Thyroid gland (tissue), 4 donors: ENCODE results near the gene SRSF12. TPM values are rescaled to one million over a fixed set of nuclear protein-coding genes. Genes with fewer than 3 reads are reported as not detected.
A peak's percentile ranks its signal among the peaks of the same experiment; 100 is the strongest.

ENCODE experiments used
- DNase-seq, 2 donors: peaks; one replicate each; pipeline ENCODE4 v3.0.0-alpha.2; 2019
- H3K27ac ChIP-seq, 3 donors: fragments of 200-600 bp; sonication (generic); 1 replicate in 2 of 3; 2 replicates in 1 of 3; pipeline ENCODE4 v1.5.1; 2016 to 2019; ENCODE audit warnings: mild to moderate bottlenecking in 1 of 3, moderate library complexity in 1 of 3
- H3K27me3 ChIP-seq: fragments of 200-600 bp; sonication (generic); one replicate; pipeline ENCODE4 v1.5.1; 2019
- H3K36me3 ChIP-seq, 2 donors: fragments of 200-600 bp; sonication (generic); one replicate each; pipeline ENCODE4 v1.5.1; 2016 to 2019
- H3K4me1 ChIP-seq, 2 donors: fragments of 200-600 bp; sonication (generic); one replicate each; pipeline ENCODE4 v1.5.1; 2017 to 2019
- H3K4me3 ChIP-seq, 3 donors: fragments of 200-600 bp; sonication (generic); replicated peaks in 1 of 3; 1 replicate in 2 of 3; 2 replicates in 1 of 3; pipeline ENCODE4 v1.5.1; 2016; ENCODE audit warnings: mild to moderate bottlenecking in 1 of 3
- H3K9me3 ChIP-seq: fragments of 200-600 bp; sonication (generic); one replicate; pipeline ENCODE4 v1.5.1; 2017
- POLR2A ChIP-seq, 2 donors: fragments of 450-650 bp; IDR thresholded peaks; one replicate each; pipeline ENCODE4 v1.6.1; 2017; ENCODE audit warnings: antibody characterized with exemption in 2 of 2, mild to moderate bottlenecking in 2 of 2, moderate library complexity in 1 of 2
- WGBS, 2 donors: methylation state at CpG; one replicate each; pipeline ENCODE4 v1.1.5; 2017; 5-methylcytosine and 5-hydroxymethylcytosine counted together
- intact Hi-C: fragments of 100-400 bp; cut with DNase I; formaldehyde crosslinking; loops from one replicate; pipeline ENCODE4 v1.15.1; 2023
- total RNA-seq, 4 donors: library from RNA; depleted of rRNA; stranded (reverse); fragments of >200 nt; gene quantifications; one replicate each; pipeline ENCODE4 v1.2.3, GENCODE V29; 2016
- TF ChIP-seq, protein P1 (sequence below), 6 experiments: fragments of 200-600 bp in 3 of 6; fragments of 450-650 bp in 3 of 6; sonication (generic) in 3 of 6; IDR thresholded peaks; one replicate each; pipeline ENCODE4 v1.5.1; 2016 to 2019; ENCODE audit warnings: antibody characterized with exemption in 6 of 6, mild to moderate bottlenecking in 2 of 6, inconsistent platforms in 1 of 6, moderate library complexity in 1 of 6

The SRSF12 gene
- 1 to 10 TPM in 3 of 4 donors, under 1 TPM in 1; 0.88 to 3.3 (median 2.7) TPM for total RNA-seq

DNA sequence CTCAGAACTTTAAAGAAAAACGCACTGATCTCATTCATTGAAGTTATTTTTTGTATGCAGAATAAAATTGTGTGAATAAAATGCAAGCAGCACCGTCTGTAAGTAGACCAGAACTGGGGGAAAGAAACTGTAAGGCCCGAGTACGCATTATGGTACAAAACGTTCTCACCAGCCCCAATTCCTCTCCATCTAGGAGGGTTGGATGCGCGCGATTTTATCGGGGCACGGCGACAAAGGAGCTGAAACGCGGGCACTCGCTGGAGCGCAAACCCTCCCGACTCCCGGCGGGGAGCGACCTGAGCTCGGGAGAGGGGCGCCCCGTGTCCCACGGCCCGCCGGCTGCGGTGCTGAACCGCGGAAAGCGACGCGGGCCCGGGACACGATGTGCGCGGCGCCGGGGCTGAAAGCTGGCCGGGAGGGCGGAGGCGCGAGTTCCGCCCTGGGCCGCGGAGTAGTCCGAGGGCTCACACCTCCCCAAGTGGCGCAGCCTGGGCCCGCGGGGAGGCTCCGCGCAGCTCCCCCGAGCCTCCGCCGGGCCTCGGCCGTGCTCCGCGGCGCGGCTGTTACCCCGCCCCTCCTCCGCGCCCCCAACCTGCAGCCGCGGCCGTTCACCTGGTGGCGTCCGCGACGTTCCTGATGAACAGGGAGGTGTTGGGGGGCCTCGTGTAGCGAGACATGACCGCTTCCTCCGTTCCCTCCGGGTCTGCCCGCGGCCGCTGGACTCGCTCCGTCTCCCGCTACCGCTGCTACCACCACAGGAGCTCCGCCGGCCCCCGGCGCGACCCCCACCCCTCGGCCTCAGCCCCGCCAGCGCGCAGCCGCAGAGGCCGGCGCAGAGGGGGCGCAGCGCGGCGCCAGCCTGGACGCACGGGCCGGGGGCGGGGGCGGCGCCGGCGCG lies at the start of gene SRSF12:
Gene SRSF12, minus strand, starts transcription at position 861 of the 898 bp plus-strand sequence. Its CDS starts 184 bp downstream, at position 677.
- peak within 1 kb of the TSS; percentile 59 to 88 (median 62) for H3K4me3 ChIP-seq
- no peaks in the 10 kb centered on the region for H3K9me3 ChIP-seq
- DNase-seq = peak; percentile 42 to 45
- H3K27ac ChIP-seq = no peak within 1 kb of the TSS
- intact Hi-C loops = no loop called here
- H3K27me3 ChIP-seq = no peaks in the 10 kb centered on the region
- H3K36me3 ChIP-seq = no peaks in the 10 kb centered on the region
- WGBS, 2 donors = 1 to 4% methylated on average over 12 to 15 of the region's 106 CpGs
- peaks cover 3 to 5% of the 10 kb centered on the region in 2 donors for H3K4me1 ChIP-seq
- TF ChIP-seq, protein P1, sequence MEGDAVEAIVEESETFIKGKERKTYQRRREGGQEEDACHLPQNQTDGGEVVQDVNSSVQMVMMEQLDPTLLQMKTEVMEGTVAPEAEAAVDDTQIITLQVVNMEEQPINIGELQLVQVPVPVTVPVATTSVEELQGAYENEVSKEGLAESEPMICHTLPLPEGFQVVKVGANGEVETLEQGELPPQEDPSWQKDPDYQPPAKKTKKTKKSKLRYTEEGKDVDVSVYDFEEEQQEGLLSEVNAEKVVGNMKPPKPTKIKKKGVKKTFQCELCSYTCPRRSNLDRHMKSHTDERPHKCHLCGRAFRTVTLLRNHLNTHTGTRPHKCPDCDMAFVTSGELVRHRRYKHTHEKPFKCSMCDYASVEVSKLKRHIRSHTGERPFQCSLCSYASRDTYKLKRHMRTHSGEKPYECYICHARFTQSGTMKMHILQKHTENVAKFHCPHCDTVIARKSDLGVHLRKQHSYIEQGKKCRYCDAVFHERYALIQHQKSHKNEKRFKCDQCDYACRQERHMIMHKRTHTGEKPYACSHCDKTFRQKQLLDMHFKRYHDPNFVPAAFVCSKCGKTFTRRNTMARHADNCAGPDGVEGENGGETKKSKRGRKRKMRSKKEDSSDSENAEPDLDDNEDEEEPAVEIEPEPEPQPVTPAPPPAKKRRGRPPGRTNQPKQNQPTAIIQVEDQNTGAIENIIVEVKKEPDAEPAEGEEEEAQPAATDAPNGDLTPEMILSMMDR (IDR thresholded peaks at IDR 0.05) = peak in 1 of 6 experiments; percentile 12
- TF ChIP-seq POLR2A (IDR thresholded peaks at IDR 0.05) = peak in 1 of 2 donors; percentile 14

DNA sequence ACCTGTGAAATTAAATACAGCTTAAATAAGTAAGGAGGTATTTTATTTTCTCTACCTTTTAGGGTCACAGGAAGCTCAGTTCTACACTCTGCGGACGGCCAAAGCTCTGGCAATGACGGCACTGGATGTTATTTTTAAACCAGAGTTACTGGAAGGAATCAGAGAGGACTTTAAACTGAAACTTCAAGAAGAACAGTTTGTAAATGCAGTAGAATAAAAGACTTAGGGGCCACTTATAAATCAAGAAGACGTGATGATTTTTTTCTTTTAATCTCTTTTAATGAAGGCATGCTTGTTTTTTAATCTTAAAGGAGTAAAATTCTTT lies 44.1 kb upstream of the SRSF12 start:
- intact Hi-C loops = no loop called here
- H3K9me3 ChIP-seq = no peaks in the 10 kb centered on the region
- no peaks in the 10 kb centered on the region for H3K4me1 ChIP-seq
- DNase-seq = no peak
- H3K4me3 ChIP-seq = no peak overlapping the region
- 70 to 72% methylated on average over 4 of the region's 4 CpGs for WGBS, 2 donors
- no peak overlapping the region for H3K27ac ChIP-seq
- H3K27me3 ChIP-seq = no peaks in the 10 kb centered on the region
- peaks cover 5 to 9% of the 10 kb centered on the region in 2 donors for H3K36me3 ChIP-seq
- TF ChIP-seq, protein P1 (IDR thresholded peaks at IDR 0.05) = no peak
- TF ChIP-seq POLR2A (IDR thresholded peaks at IDR 0.05) = no peak

DNA sequence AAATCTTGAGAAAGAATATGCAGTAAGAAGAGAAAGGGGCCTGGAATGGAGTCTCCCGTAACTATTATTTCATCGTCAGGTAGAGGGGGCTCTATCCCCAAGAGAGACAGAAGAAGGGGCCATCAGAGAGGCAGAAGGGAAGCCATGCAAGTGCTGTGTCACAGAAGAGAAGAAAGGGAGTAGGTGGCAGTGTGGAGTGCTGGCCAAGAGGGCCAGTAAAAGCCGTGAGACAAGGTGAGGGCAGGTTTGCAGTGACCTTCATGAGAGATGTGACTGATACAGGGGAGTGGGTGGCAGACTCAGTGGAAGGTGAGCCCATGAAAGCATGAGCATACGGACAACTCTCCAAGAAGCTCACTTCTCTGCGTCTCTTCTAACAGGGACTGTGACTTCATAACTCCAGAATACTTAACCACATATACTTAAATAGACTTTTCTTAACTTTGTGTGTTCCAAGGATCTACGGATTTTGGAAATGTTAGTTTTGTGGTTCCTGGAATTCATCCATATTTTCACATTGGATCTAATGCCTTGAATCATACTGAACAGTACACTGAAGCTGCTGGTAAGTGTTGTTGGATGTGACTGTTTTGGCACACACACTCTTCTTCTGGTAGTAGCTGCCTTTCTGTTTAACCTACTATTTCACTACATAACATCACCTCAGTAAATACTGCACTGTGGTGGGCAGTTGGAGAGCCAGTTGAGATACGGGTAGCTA lies 43.6 kb upstream of the SRSF12 start:
- TF ChIP-seq, protein P1 (IDR thresholded peaks at IDR 0.05) = no peak
- TF ChIP-seq POLR2A (IDR thresholded peaks at IDR 0.05) = no peak
- peaks cover 5 to 9% of the 10 kb centered on the region in 2 donors for H3K36me3 ChIP-seq
- no peaks in the 10 kb centered on the region for H3K27me3 ChIP-seq
- no peak for DNase-seq
- H3K27ac ChIP-seq = no peak overlapping the region
- no peaks in the 10 kb centered on the region for H3K9me3 ChIP-seq
- 79 to 91% methylated on average over 7 of the region's 7 CpGs for WGBS, 2 donors
- H3K4me3 ChIP-seq = no peak overlapping the region
- intact Hi-C loops = no loop called here
- H3K4me1 ChIP-seq = no peaks in the 10 kb centered on the region

DNA sequence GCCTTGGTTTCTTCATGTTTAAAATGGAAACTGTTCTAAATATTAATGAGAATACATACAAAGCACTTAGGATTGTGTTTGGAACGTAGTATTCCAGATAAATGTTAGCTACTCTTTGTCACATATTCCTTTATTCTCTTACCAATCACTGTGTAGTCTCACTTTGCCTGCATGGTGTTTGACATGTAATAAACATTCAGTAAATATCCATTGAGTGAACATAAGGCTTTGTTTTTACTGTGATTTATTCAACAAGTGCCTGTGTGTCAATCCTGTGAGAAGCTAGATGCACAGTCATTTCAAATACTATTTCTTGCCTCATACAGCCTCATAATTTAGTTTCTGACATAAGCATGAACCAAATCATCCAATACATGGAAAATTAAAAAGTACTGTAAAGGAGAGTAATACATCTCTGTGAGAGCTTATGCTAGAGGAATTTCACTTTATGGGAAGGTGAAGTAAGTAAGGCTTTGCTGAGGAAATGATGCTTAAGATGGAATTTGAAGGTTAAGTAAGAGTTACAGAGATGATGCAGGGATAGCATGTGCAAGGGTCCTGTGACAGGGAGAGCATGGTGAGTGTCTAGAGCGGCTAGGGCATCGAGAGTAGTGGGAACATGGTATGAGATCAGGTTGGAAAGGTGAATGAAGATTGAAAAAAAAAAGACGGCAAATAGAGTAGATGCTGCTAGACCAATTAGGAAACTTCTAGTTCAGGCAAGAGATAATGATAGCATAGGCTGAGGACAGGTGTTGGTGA lies 42.6 kb upstream of the SRSF12 start:
- no peak overlapping the region for H3K4me3 ChIP-seq
- H3K9me3 ChIP-seq = no peaks in the 10 kb centered on the region
- H3K27me3 ChIP-seq = no peaks in the 10 kb centered on the region
- no peak overlapping the region for H3K27ac ChIP-seq
- intact Hi-C loops = no loop called here
- DNase-seq = no peak
- TF ChIP-seq, protein P1 (IDR thresholded peaks at IDR 0.05) = no peak
- TF ChIP-seq POLR2A (IDR thresholded peaks at IDR 0.05) = no peak
- WGBS, 2 donors = 95 to 96% methylated on average over 4 of the region's 4 CpGs
- H3K36me3 ChIP-seq = peaks cover 5 to 9% of the 10 kb centered on the region in 2 donors
- no peaks in the 10 kb centered on the region for H3K4me1 ChIP-seq
